SK-N-MC (cell line): Measurements from ENCODE around the gene ARMH3.

Source experiments
- EZH2 ChIP-seq: fragments of 200-600 bp; sonication (generic); IDR thresholded peaks from one replicate; pipeline ENCODE4 v1.6.1; 2017; ENCODE audit warnings: antibody characterized with exemption
- POLR2AphosphoS5 ChIP-seq: IDR thresholded peaks from 2 replicates; pipeline ENCODE4 v1.6.1; 2012; ENCODE audit warnings: mild to moderate bottlenecking, low read depth, low read length, borderline replicate concordance

DNA sequence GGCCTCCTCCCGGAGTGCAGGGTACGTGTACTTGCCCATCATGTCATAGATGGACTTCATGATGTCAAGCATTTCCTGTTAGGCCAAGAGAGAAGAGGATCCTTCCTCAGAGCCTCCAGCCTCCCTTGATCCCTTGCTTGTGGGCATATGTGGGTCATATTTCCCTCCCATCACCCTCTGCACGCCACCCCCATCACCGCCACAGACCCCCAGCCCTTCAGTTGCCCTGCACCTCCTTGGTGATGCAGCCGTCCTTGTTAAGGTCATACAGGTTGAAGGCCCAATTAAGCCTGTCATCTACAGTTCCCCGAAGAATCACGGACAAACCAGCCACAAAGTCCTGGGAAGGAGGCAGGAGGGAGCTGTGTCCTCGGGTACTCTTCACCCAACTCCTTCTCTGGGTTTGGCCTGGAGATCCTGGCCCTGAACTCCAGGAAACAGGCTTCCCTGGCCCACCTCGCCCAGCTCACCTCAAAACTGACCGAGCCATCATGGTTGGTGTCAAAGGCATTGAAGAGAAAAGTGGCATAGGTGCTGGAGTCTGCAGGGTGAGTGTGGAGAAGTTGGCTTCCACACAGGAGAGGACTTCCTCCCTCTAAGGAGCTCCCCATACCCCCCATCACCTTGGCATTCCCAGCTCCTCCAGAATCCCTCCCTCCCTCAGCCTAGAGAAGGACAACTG lies 227.9 kb downstream of the ARMH3 start:
- no peak for TF ChIP-seq POLR2AphosphoS5
- TF ChIP-seq EZH2 = no peak
